HT-29 (cell line): ENCODE data around the gene PIGB. TPM values are rescaled to one million over a fixed set of nuclear protein-coding genes. Genes with fewer than 3 reads are reported as not detected.
"Not testable (repeated sequence)": the region's sequence is repeated elsewhere in the genome, so short reads cannot be mapped to it uniquely, and the experiment has no call there.

Experiments used
- DNase-seq: peaks from one replicate; pipeline ENCODE4 v3.0.0-alpha.2; 2015; ENCODE audit warnings: low spot score
- total RNA-seq: library from RNA; depleted of rRNA; stranded (reverse); fragments of >200 nt; shearing (Covaris generic); gene quantifications from 2 replicates; pipeline ENCODE4 v1.2.3, GENCODE V29; 2014

PIGB gene
- total RNA-seq, 1 experiment from 2014 or later: 7.2 TPM

DNA sequence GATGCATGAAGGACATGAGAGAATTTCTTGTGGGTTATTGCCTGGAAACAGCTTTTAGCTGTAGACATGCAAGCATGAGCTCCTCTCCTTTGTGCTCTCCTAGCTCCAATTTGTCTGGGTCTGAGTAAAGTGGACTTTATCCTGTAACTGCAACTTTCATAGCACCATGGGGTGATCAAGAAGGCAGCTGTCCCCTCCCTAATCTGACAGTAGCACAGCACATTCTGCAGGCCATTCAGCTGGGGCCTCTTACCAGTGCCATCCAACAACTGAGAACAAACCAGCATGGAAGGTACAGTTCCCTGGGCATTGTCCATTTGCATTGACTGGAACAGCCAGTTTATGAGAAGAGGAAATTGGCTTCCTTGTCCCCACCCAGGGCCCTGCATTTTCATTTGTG, 21.7 kb upstream of the PIGB start:
- DNase-seq: no peak

DNA sequence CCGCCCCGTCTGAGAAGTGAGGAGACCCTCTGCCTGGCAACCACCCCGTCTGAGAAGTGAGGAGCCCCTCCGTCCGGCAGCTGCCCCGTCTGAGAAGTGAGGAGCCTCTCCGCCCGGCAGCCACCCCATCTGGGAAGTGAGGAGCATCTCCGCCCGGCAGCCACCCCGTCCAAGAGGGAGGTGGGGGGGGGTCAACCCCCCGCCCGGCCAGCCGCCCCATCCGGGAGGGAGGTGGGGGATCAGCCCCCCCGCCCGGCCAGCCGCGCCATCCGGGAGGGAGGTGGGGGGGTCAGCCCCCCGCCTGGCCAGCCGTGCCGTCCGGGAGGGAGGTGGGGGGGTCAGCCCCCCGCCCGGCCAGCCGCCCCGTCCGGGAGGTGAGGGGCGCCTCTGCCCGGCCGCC, 16.2 kb upstream of the PIGB start:
- not testable (repeated sequence) for DNase-seq

DNA sequence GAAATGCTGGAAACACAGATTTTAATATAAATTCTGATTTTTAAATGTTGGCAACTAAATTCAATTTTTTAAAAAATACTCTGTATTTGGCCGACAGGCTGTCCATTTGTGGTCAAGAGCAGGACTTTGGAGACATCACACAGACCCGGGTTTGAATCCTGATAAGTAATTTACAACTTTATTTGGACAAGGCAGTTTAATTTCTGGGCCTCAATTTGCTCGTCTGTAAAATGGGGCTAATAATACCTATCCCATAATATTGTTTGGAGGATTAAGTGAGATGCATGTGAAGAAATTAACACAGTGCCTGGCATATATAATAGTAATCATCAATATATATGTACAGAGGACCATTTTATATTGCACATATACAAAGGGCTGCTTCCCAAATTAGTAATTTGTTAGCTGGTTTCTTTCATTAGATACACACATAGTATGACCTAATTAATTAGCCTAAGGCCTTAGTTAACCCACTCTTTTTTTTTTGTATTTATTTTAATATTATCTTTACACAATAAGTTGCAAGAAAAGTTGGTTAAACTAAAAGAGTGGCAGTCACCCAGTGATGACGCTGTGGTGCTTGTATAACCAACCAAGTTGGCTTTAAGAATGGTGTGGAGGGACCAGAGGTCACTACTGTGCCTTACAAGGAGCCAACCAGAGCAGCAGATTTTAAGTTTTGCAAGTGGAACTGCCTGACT, 665 bp downstream of the PIGB start:
- peak; percentile 15 for DNase-seq

DNA sequence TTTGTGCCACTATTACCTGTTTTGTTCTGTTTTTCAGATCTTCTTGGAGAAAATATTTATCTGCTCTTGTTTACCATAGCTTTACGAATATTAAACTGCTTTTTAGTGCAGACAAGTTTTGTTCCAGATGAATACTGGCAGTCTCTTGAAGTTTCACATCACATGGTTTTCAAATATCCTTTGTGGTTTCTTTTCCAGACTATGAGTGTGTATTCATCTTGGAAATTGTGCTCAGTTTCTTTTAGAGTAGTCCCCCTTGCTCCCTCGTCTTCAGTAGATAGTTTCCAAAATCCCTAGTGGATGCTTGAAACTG, 1.2 kb downstream of the PIGB start:
- no peak for DNase-seq

DNA sequence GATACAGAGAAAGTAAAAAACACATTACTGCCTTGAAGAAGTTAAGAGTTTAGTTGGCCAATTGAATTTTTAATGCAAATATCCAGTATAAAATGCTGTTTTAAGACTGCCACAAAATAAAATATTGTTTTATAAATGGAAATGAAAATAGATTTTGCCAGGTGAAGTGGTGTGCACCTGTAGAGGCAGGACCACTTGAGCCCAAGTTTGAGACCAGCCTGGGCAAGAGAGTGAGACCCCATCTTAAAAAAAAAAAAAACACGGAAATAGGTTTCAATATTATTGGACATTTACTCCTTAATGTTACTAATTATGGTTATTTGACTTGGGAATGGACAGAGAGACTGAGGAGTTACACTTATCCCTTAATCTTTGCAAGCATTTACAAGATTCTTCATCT, 1.9 kb downstream of the PIGB start:
- DNase-seq: no peak

DNA sequence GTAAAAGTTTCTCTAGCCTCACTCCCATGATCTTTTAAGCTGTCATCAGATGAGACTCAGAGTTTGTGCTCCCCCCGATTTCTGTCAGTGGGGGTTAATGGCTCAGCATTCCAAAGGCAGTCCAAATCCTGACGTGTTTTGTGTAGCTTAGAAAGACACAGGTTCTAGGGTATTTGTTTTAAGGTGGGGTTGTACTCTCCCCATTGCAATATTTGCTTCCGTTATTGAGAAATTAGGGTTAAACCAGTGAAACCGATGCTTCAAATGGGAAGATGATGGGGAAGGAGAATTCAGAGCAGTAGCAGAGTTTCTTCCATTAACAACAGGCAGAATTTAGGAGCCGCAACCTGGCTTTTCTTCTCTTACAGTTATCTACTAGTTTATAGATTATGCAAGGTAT, 3.4 kb downstream of the PIGB start:
- DNase-seq: no peak

DNA sequence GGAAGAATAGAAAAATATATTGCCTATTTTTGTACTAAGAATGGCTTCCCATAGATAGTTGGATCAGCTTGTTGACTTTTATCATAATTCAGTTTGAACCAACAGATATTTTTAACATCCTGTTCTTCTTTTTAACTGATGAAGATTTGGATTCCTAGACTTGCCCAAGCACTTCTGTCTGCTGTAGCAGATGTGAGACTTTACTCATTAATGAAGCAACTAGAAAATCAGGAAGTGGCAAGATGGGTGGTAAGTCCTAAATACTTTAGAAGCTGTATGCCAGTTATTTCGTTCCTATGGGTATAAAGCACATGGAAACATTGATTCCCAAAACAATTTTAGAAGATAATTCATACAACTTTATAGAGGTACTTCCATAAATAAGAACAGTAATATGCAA, 8.4 kb downstream of the PIGB start:
- no peak for DNase-seq

DNA sequence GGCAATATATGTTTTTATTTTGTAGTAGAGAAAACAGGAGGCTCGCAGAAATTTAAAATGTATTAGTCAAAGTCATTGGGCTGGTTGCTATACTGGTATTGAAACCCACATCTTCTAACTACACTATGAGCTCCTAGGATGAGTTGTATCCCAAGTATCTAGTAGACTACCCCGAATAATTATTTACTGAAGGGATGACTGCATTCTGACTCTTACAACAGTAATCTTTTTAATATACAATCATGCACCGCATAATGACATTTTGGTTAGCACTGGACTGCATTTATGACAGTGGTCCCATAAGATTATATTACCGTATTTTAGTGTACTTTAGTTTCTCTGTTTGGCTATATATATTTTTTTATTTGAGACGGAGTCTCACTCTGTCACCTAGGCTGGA, 15.3 kb downstream of the PIGB start:
- DNase-seq: no peak

DNA sequence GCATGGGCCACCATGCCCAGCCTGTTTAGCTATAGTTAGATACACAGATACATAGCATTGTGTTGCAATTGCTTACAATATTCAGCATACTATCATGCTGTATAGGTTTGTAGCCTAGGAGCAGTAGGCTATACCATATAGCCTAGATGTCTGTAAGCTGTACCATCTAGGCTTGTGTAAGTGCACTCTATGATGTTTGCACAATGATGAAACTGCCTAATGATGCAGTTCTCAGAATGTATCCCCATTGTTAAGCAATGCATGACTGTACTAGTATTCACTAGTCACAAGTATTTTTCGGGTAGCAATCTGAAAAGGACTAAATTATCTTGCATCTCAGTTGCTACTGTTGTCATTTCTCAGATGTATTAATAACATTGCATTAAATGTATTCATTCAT, 16.0 kb downstream of the PIGB start:
- DNase-seq: no peak

DNA sequence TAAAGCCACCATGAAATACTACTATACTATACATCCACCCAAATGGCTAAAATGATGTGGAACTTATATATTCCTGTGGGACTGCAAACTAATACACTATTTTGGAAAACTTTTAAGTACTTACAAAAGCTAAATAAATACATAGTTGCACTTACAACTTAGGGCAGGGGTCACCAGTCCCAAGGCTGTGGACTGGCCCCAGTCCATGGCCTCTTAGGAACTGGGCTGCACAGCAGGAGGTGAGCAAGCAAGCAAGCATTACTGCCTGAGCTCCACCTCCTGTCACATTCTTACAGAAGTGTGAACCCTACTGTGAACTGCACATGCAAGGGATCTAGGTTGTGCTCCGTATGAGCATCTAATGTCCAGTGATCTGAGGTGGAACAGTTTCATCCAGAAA, 18.1 kb downstream of the PIGB start:
- DNase-seq: no peak

DNA sequence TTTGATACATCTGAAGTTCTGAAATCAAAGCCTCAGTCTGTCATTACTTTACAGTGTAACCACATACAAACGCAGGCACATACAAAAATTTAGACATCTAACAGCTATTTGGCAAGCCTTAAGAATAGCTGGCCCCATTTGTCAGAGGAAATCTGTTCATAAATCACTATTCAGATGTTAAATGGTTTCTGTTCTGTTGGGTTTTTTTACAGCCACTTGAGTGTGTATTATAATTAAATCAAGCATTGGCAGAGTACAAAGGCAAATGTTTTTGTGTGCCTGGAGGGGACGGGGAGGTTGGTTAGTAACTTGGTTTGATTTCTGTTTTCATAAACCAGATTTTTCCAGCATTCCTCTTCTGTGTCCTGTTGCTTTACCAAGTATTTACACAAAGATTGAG, 24.1 kb downstream of the PIGB start:
- DNase-seq: no peak

DNA sequence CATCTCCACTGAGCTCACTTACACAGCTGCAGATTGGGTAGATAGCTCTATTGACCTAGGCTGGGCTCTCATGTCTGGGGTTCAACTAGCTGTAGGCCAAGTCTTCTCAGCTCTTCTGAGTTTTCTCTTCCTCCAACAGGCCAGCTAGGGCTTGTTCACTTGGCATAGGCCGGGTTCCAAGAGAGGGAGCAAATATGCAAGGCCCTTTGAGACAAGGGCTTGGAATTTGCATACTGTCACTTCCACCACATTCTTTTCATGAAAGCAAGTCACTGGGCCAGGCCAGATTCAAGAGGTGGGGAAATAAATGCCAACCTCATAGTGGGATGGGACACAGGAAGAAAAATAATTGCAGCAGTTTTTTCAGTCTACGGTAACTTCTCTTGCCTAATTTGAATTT, 25.2 kb downstream of the PIGB start:
- DNase-seq: no peak

DNA sequence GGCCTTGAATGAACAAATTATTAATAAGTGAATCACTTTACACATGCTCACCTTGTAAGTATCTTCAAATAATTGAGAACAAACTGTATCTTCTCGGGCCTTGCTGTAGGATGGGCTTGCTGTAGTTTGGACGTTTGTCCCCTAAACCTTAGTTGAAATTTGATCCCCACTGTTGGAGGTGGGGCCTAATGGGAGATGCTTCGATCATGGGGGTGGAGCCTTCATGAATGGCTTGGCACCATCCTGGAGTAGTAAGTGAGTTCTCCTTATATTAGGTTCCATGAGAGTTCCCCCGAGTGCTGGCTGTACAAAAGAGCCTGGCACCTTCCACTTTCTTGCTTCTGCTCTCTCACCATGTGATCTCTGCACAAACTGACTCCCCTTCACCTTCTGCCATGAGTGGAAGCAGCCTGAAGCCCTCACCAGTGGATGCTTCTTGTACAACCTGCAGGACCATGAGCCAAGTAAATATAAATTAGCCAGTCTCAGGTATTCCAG, 29.3 kb downstream of the PIGB start:
- DNase-seq: no peak

DNA sequence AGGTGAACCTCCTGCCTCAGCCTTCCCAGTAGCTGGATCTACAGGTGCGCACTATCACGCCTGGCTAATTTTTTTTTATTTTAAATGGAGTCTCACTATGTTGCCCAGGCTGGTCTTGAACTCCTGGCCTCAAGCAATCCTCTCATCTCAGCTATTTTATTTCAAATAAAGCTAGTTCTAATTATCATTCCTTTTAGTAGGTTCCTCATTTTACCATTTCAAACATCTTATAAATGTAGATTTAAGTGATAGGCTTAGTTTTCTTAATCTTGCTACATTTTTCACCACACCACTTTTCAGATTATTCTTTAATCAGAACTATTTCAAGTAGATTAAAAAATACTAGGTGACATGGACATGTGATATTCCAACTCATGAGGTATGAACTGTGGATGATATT, 30.3 kb downstream of the PIGB start:
- no peak for DNase-seq

DNA sequence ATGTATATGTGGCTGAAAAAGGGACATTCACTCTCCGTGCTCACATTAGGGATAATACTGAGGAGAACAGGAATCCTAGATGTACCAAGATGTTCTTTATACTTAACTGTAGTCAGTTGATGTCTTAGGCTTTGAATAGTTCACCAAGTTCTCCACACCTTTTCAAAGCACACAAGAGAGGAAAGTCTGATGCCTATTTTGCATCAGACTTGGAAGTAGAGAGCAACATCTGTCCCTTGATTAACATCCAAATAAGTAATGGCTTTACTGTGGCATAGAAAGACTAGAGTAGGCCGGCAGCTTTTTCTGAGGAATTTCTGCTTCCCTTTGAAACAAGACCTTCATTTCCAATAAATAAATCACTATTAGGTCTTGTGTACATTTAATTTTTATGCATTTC, 34.0 kb downstream of the PIGB start:
- no peak for DNase-seq

DNA sequence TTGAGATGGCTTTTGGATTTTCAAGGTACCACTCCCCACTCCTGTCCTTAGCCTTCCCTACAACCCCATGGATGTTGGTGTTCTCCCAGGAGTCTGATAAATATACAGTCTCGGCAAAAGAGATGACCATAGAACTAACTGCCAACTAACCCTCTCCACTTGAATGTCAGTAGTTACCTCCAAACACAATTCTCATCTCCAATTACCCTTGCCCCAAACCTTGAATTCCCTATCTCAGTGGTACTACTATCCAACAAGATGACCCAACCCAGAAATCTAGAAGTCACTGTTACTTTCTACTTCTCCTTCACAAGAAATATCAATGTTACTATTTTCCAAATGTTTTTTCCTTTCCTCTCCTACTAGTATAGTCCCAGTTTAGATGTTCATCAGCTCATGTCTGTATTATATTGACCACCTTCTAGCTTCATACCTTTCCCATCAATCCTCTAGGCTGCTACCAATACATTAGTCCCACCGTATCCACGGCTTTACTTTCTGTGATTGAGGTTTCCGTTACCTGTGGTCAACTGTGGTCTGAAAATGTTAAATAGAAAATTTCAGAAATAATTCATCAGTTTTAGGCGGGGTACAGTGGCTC, 38.1 kb downstream of the PIGB start:
- DNase-seq: no peak

DNA sequence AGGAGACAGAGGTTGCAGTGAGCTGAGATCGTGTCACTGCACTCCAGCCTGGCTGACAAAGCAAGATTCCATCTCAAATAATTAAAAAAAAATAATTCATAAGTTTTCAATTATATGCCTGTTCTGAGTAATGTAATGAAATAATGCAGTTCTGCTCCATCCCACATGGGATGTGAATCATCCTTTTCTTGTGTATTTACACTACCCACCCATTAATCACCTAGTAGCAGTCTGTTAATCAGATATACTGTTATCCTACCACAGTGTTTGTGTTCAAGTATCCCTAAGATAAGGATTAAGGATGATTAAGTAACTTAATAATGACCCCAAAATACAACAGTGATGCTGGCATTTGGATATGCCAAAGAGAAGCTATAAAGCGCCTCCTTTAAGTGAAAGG, 38.8 kb downstream of the PIGB start:
- no peak for DNase-seq

DNA sequence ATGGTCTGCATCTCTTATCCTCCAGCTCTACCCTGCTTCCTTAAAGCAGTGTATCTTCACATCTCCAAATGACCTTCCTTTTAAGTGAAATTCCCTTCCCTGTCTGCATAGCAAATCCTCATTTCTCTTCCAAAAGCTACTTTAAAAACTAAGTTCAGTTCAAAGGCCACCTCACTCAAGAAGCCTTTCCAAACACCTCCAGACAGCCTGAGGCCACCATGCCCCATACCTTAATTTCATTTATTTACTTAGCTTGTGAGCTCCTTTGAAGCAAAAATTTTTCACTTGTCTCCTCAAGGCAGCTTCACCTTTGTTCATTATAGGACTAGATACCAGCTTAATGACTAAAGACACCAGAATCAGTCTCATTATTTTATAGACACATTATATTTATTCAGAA, 39.4 kb downstream of the PIGB start:
- no peak for DNase-seq

DNA sequence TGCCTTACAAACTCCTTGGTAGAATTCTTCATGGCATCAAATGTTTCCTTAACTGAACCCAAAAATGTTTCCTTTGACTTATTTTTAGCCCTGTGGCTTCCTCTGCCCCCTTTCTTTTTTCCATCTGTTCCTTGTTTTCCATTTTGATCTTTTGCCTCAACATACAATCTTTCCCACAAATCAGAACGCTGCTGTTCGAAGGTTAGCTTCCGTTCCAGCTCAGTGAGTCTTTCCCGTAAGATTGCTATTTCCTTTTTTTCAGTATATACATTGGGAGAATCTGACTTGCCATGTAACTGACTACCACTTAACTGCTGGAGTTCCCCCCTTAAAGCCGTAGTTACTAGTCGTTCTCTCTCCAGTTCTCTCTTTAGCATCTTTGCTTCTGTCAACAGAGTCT, 41.2 kb downstream of the PIGB start:
- DNase-seq: no peak

DNA sequence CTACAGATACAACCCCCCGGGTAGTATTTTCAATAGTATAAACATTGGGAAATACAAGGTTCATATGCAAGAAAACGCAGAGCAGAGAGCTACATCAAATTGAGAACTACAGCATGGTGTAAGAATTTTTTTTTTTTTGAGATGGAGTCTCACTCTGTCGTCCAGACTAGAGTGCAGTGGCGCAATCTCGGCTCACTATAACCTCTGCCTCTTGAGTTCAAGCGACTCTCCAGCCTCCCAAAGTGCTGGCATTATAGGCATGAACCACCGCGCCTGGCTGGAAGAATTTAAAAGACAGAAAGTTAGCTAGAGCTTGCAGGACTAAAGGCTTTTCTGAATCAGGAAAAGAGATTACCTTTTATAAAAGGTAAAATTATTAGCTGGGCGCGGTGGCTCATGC, 42.0 kb downstream of the PIGB start:
- no peak for DNase-seq

DNA sequence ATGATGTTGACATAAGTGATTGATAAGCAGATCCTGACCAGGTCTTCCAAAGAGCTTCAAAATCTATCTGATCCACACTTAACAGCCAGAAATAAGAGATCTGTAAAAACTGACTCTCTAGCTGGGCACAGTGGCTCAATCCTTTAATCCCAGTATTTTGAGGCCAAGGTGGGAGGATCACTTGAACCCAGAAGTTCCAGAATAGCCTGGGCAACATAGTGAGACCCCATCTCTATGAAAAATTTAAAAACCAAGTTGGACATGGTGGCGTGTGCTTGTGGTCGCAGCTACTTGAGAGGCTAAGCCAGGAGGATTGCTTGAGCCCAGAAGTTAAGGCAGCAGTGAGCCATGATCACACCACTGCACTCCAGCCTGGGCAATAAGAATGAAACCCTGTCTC, 43.6 kb downstream of the PIGB start:
- no peak for DNase-seq

DNA sequence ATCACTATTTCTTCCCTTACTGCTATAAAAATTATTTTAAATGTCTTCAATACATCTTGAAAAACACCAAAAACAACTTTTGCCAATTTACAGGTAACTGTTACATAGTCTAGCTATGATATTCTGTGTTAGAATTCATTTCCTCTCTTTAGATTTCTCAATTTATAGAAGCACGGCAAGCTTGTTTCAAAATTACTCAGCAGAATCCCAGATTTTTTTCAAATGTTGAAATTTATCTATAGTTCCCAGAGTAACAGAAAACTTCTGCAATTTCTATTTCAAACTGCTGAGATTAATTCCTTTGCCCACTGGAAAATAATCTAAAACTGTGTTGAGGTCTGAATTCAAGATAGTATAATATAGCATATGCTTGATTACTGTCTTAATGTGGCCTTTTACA, 48.0 kb downstream of the PIGB start:
- no peak for DNase-seq

DNA sequence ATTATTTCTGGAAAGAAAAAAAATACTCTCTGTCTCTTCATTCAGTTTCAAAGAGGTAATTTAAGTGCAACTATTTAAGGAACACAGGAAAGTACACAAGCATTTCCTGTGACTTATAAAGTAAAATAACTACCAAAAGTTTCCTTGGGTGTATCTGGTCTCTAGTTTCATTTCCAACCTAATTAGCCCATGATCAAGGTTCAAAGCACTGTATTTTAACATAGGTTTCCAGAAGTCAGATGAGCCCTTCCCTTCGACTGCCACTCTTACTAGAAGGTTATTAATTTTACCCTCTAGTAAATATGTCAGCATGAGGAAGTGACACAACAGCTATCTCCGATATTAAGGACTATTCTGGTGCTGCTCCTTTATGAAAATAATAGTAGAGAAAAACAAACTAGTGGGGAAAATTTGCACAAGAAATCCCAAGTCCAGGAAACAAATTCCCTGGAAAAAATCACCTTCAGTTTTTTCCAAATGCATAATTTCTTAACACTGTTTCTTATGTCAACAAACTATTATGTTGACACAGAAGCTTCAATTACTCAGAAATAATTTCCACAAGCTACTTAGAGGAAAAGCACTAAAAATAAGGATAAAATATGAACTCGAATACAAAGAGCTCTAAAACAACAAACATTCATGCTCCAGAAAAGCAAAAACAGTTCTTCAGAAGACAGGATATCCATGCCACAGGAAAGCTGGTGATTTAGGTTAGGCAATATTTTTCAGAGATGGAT, 53.8 kb downstream of the PIGB start:
- no peak for DNase-seq
